GM19438 (cell line): ENCODE data around the gene BCAS4.
A peak's percentile ranks its signal among the peaks of the same experiment; 100 is the strongest.
"Not testable (repeated sequence)": the region's sequence is repeated elsewhere in the genome, so short reads cannot be mapped to it uniquely, and the experiment has no call there.

Experiments used
- ATAC-seq: cut with Tn5 transposase; IDR thresholded peaks from one replicate; pipeline ENCODE4 v1.9.1; 2021; ENCODE audit warnings: low read depth; ENCODE audit not compliant: unreplicated experiment

BCAS4 gene

DNA sequence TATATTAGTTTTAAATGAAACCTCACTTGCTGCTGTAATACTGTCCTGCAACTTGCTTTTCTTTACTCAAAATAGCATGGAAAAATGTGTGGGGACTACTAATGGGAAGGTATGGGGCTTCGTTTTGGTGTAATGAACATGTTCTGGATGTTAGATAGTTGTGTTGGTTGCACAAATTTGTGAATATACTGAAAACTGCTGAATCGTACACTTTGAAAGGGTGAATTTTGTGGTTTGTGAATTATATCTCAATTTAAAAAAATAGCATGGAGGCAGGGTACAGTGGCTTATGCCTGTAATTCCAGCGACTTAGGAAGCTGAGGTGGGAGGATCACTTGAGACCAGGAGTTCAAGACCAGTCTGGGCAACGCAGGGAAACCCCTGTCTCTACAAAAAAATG, 2.3 kb downstream of the BCAS4 start:
- ATAC-seq: no peak

DNA sequence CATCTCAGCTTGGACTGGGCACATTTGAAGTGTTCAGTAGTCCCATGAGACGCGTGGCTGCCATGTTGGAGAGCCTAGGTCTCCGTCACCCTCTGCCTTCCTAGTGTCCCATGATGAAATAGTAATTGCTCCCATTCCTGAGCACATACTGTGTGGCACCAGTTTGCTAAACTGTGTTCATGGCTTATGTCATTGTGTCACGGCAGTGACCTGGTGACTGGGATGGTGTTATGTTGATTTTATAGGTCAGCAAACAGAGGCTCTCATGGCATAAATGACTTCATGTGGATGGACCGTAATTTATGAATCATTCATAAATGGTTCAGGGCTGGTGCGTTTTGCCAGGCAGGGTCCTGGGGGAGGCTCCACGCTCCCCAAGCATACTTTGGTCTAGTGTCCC, 3.8 kb downstream of the BCAS4 start:
- no peak for ATAC-seq

- no peak for ATAC-seq
These were observed 4.5 kb downstream of the BCAS4 start for GRCh38 chr20:50799176-50799889.

DNA sequence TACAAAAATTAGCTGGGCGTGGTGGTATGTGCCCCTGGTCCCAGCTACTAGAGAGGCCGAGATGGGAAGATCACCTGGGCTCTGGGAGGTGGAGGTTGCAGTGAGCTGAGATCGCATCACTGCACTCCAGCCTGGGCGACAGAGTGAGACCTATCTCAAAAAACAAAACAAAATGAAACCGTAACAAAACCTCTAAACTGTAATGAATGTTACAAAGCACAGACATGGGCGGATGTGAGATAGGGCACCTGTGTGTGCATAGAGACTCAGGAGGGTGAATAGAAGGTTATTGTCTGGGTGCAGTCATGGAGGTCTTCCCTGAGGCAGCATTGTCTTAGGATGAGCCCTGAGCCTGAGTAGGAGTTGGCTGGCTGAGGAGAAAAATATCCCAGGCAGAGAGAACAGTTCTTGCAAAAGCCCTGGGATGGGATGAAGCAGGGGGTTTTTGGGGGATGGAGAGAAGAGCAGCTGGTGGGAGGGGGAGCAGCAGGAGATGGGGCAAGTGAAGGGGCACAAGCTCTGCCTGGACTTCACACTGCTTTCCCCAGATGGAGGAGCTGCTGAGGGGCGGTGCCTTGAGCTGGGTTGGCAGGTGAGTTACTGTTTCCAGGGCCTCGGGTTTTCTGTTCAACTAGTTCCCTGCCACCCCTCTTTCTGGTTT, 5.2 kb downstream of the BCAS4 start:
- no peak for ATAC-seq

GRCh38 chr20:50800986-50801746, 6.3 kb downstream of the BCAS4 start:
- not testable (repeated sequence) for ATAC-seq

- ATAC-seq: no peak
These were observed 6.9 kb downstream of the BCAS4 start for GRCh38 chr20:50801747-50802125.

- no peak for ATAC-seq
These were observed 7.4 kb downstream of the BCAS4 start for GRCh38 chr20:50802289-50802688.

DNA sequence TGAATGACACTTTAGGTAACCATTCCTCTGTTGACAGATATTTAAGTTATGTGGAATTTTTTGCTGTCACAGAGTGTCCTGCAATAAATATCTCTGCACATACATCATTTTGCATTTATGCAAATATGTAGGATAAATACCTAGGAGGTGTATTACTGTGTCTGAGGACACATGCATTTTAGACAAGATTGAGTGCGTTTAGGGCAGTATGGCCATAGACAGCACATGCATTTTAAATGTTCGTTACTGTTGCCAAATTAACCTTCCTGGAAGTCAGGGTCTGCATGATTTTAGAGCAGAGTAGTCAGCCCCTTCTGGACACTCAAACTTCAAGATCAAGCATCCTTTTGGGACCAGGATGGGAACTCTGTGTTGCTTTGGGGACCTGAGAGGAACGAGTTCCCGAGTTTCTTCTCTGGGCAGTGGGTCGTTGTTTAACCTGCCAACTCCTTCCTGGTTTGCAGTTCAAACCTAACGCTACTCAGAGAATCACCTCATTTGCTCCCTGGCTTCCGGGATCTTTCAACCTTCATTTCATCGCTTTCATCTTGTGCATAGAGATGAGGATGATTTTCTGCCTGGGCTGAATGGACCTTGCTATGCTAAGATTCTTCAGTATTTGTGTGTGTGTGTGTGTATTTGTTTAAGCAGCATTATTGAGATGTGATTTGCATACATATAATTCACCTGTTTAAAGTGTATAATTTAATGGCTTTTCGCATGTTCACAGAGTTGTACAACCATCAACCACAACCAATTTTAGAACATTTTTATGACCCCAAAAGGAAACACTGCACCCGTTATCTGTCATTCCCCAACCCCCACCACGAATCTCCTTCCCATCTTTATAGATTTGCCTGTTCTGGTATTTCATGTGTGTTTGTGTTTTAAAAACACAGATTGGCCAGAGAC, 9.8 kb downstream of the BCAS4 start:
- ATAC-seq: no peak

DNA sequence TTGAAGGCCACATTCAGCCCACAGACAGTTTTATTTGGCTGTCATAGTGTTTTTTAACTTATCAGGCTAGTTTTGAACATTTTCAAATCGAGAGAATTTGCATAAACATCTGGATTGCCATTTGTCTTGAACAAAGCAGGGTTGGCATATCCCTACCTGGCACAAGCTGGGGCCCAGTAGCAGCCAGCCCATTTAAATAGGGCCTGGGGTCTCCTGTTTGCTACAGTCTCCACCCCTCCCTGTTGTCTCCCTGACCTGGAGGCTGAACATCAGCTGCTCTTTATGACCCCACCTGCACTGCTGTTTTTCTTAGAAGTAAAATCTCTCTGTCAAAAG, 10.5 kb downstream of the BCAS4 start:
- ATAC-seq: no peak

- ATAC-seq: no peak
These were observed 11.4 kb downstream of the BCAS4 start for GRCh38 chr20:50806126-50806768.

GRCh38 chr20:50810063-50810462, 15.2 kb downstream of the BCAS4 start:
- no peak for ATAC-seq

DNA sequence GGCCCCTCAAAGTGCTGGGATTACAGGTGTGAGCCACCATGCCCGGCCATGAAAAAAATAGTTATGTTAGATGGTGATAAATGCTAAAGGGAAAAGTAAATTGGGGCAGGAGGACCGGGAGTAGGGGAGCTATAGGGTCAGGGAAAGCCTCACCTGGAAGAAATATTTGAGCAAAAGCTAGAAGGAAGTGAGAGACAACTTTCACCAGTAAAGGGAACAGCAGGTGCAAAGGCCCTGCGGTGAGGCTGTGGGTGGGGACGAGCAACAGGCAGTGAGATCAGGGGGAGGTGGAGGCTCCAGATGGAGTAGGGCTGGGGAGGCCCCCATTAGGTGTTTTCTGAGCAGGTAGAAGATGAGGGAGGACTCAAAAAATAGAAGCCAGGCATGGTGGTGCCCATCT, 16.0 kb downstream of the BCAS4 start:
- ATAC-seq: no peak

DNA sequence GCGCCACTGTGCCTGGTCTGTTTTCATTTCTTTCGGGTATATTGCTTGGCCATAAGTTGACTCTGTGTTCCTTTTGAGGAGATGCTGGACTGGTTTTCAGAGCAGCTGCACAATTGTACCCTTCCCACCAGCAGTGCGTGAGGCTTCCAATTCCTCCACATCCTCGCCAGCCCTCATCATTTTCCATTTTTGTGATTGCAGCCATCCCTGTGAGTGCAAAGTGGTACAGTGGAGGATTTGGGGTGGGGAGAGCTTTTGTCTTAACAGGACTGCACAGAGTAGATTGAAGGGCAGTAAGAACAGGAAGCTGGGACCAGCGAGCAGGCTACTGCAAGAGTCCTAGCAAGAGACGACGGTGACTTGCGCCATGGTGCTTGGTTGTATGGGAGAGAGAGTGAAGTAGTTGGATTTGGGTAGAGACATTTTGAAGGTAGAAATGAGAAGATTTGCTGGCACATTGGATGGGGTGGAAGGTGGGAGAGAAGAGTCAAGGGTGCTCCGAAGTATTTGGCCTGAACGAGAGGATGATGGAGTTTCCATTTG, 18.3 kb downstream of the BCAS4 start:
- no peak for ATAC-seq

DNA sequence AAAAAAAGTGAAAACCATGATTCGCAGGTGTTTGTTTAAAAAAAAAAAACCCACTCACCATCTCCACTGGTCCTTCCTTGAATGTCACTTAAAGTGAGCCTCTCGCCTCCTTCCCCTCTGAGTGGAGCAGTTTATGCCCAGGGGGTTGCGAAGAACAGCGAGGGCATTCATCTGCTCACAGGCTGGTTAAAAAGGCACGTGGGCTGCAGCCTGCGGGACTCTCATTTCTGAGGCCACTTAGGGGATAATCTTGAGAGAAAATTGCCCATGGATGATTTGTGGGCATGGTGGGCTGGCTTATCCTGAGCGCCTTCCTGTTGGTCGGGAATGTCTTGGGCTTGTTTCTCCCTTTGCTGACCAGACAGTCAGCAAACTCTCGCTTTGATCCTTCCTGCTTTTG, 18.9 kb downstream of the BCAS4 start:
- ATAC-seq: no peak

GRCh38 chr20:50814438-50815161, 19.7 kb downstream of the BCAS4 start:
- no peak for ATAC-seq

DNA sequence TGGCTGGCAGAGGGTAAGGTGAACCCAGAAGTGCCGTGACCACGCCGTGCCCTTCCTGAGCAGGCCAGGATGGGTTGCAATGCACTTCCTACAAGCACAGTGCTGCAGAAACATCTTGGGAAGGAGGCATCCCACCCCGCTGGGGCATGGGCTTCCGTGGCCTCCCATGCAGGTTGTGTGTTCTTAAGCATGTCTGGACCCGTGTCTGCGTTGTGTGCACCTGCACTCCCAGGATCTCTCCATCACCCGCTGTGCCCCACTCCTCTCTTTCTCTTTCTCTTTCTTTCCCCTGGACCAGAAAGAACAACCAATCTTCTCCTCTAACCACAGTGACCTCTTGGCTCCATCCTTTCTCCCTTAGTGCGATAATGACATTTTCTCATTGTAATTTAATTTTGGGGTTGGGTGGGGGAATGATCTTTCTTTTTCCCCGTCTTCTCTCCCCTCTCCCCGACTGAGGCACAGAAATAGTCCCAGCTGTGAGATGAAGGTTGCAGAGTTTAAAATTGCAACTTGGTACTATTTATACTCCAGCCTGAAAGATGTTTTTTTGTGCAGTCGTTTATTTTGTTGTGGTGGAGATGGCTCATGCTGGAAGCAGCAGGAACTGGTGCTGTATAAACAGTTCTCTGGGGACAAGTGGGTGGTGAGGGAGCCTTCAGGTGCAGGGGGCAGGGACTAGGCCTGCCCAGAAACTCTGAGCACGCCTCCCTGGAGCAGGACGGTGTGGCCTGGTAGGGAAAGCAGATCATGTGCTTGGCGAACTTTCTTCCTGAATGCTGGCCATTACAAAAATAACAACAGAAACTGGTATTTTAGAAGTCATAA, 20.5 kb downstream of the BCAS4 start:
- ATAC-seq: peak; percentile 47

- no peak for ATAC-seq
These were observed 22.9 kb downstream of the BCAS4 start for GRCh38 chr20:50817776-50818172.

GRCh38 chr20:50819349-50819748, 24.5 kb downstream of the BCAS4 start:
- ATAC-seq: no peak
